ENCODE measurements around the gene ZNF19.

Gene ZNF19

DNA sequence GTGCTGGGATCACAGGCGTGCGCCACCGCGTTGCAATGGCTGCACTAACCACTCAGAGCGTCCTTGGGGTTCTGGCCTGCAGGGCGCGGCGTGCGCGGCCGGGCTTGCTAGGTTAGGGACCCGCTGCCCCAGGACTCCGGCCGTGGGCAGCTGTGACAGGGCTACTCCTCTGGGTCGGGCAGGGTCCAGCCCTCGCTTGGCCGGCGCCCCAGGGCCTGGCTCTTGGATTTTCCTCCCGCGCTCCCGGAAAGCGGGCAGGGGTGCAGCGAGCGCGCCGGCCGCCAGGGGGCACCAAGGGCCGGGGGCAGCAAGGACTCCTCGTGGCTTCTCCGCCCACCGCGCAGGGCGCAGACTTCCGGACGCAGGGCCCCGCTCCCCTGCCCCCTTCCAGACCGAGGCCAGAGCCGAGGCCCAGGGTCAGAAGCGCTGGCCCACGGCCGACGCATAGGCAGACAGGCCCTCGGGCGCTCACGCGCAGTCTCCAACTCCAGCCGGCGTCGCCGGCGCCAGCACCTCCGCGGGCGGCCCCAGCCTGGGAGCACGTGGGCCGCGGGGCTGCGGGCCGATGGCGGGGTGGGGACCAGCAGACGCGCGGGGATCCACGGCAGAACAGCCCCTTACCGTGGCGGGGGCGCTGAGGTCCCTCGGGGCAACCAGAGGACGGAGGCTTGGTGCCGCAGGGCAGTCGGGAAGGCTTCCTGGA lies 47.6 kb downstream of the ZNF19 start:
- peak in 1 of 5 donors; percentile 14 for DNase-seq

DNA sequence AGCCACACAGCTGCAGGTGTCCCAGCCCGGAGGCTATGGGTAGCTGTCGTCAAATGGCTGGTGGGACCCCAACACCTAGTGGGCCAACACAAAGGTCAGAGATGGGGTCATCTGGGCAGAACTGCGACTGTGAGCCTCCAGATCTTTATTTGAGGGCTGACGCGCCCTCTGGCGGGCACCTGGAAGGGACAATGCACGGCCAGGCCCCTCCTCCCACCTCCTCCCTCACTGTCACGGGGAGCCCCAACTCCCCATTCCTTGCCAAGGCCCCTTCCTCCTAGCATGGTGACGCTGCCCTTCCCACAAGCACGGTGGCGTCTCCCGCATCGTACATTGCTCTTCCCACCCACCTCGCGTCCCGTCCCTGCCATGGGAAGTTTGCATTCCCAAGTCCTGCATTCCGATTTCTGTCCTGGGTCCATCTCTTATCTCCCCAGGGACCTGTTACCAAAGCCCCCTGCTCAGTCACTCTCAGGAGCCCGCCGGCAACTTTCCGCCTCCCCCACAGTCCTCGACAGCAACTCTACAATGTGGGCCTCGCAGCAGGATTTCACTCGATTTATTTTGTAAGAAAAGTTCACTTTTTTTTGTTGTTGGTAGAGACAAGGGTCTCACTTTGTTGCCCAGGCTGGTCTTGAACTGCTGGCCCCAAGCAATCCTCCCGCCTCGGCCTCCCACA lies 48.3 kb downstream of the ZNF19 start:
- DNase-seq, result no peak

DNA sequence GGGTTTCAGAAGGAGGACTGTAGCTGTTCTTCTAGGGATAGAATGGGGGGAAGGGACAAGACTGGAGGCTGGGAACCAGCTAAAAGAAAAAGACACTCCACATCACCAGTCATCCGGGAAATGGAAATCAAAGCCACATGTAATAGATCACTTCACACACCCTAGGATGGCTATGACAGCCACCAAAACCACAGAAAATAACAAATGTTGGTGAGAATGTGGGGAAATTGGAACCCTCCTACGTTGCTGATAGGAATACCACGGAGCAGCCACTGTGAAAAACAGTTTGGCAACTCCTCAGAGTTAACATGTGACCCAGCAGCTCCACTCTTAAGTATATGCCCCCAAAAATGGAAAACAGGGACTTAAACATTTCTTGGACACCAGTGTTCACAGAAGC lies 49.6 kb downstream of the ZNF19 start:
- no peak for DNase-seq

DNA sequence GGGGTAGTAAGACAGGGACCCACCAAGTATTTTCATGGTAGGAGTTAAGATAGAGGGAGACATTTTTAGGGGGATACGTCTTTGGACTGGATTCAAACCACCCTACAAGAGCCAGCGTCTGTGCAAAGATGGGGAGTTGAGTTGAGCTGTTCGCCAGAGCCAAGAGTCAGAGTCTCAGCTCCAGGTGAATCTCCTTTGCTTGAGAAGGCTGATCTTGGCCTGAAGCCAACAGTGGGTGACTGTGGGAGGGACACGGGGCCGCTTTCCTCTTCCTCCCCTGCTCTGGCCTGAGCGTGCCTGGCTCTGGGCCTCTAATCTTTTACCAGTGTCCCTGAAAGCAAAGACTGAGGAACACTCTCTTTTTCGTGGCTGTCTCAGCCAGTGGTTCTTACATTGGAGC lies 52.7 kb downstream of the ZNF19 start:
- no peak for DNase-seq

DNA sequence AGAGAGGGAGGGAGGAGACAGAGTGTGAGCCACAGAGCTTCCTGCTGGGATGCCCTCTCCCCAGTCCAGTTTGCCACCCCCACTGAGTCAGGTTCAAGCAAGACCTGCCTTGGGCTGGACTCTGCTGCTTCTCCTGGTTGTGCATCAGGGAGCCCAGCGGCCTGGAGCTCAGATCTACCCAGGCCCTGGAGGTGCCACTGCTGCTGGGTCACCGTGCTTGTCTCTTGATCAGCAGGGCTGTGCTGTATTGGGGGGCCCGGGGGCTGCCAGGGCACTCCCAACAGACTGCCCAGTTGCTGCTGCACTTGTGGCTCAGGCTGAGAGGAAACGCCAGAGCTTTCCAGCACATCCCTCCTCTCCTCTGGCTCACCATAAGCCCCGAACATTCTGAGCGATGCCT lies 56.2 kb downstream of the ZNF19 start:
- DNase-seq, result no peak

DNA sequence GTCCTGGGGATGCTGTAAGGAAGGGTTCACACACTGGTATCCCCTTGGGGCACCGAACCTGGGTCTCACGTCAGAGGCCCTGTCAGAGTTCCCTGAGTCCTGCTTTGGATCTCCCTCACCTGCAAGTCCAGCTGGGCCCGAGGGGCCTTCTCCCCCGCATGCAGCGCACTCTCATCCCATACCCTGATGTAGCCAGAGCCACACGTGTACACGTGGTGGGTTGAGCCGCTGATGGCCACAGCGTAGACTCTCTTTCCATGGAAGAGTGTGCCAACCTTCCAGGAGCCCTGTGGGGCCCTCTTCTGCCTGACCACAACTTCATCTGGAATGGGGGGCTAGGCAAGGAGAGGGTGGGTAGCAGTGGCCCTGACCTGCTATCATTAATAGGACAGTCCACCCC lies 57.1 kb downstream of the ZNF19 start:
- no peak for DNase-seq

DNA sequence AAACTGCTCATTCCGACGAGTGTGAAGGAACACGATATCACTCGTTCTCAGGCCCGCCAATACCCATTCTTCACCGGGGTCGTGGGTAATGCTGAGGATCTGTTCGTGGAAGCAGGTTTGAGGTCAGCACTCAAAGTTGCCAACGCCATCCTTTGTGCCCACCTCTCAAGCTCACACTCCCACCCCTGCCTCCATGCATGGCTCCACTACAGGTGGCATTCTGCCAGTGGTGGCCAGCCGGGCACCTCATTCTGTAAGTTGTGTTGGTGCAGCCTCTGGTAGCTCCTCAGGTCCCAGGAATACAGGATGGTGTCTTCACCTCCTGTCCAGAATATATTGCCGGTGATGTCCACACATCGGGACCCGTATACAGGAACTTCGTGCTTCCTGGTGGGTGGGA lies 57.9 kb downstream of the ZNF19 start:
- no peak for DNase-seq

DNA sequence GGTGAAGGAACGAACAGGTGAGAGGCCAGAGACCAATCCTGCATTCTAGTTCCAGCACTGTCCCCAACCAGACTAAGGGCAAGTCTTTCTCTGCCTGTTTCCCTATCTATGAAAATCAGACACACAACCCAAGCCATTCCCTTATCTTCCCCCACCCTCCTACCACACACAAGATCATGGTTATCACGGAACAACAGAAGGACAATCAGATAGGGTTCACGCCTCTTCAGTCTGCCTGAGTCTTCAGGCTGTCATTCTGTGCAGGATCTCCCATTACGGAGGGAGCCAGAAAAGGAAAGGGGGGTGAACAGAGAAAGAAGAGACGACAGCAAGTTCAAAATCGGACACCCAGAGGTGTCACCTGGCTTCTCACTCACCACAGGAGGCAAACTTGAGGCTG lies 58.4 kb downstream of the ZNF19 start:
- no peak for DNase-seq

DNA sequence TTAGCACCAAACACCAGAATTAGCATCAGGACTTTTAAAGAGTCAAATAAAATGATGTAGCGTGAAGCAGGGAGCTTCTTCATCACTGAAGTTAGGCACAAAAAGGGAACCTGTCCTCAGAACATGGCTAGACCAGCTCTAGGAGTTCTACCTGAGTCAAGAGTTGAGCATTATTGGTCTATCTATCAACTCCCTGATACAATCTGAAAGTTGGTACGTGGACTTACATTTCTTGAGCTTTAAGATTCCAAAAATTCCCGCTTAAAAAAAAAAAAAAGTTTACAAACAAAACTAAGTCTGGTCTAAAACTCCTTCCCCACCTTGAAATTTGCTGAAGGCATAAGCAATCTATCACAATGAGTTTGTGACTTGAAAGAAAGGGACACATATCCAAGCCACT lies 59.5 kb downstream of the ZNF19 start:
- DNase-seq, result no peak

DNA sequence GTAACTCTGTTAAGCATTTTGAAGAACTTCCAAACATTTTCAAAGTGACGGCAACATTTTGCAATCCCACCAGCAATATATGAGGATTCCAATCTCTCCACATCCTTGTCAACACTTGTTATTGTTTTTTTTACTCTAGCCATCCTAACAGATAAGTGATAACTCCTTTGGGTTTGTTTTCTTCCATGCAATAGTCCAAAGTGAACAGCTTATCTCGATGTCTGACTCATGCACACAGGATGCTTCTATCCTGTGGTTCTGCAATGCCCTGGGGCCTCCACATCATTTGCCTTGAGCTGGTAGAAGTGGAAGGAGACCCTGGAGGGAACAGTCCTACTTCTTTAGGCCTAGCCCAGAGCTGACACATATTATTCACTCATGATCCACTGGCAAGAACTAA lies 60.2 kb downstream of the ZNF19 start:
- DNase-seq, result no peak

DNA sequence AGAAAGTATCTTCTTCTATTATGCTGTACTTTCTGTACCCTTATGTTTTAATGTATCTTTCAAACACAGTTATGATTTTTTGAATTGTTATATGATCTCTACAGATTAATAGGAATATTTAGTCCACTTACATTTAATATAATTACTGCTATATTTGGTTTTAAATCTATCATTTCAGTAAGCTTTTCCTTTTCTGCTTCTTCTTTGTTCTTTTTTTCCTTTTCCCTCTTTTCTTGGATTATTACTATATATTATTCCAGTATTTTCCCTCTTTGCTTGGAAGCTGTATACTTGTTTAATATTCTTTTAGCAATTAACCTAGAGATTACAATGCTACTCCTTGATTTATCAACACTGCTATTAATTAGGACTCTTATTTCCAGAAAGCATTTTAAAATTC lies 60.7 kb downstream of the ZNF19 start:
- DNase-seq, result no peak

DNA sequence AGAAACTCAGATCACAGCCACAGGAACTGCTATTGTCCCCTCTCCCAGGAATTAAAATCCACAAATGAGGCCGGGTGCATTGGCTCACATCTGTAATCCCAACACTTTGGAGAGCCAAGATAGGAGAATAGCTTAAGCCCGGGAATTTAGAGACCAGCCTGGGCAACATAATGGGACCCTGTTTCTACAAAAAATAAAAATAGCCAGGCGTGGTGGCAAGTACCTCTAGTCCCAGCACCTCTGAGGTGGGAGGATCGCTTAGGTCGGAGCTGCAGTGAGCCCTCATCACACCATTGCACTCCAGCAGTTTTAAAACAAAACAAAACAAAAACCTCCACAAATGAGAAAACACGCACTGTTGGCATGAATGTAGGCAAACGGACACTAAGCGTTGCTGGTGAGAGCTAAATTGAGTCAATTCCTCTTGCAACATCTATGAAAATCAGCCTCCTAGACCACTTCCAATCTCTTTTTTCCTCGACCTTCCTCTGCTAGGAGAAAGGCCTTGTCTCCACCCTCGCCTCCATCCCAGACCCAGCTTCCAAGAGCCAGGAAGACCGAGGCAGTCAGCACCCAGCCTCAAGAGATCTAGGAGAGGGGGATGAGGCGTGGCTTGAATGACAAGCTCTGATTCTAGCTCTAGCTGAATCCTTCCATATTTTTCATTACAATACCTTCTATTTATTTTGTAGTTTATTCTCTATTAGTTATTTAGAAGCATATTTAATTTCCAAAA lies 62.1 kb downstream of the ZNF19 start:
- DNase-seq, result no peak

DNA sequence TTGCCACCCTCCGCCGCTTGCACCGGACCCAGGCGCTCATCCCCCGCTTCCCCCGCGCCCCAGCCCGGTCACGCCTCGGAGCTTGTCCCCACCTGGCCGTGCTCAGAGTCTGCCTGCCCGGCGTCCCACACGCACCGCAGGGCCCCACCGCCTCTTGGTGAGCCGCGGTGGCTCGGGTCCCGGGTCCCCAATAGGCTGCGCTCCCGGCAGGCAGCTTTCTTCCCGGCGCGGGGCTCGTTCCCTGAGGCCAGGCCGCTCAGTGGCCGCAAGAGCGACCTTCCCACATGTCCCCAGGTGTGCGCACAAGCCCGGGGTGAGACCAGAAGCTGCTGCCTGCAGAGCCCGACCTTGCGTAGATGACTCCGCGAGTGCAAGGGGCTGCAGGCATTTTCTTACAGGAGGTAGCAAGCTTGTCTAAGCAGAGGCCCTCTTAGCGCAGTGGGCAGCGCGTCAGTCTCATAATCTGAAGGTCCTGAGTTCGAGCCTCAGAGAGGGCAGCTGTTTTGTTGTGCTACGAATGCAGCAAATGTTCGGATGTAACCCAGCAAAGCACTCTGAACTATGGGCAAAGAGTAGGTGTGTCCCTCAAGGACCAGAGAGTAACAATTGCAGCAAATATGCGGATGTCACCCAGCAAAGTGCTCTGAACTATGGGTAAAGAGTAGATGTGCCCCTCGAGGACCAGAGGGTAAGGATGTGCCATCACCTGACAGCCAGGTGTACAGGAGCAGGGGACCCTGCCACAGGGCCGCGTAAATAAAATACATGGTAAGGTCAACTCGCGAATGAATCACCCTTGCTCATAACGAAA lies 62.9 kb downstream of the ZNF19 start:
- peak in 1 of 5 donors; percentile 28 for DNase-seq

DNA sequence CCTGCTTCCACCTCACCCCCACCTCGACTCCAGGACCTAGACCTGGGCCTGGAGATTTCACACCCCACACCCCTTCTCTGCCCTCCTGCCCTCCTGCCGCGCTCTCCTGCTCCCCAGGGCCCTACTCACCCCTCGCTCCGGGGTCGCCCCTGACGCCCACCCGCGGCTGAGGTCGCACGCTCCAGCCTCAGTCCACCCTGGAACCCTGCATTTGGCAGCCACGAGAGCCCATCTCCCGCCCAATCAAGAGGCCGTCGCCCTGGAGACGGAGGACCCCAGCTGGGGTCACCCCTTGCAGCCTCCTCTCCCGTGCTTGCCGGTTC lies 63.4 kb downstream of the ZNF19 start:
- no peak for DNase-seq

DNA sequence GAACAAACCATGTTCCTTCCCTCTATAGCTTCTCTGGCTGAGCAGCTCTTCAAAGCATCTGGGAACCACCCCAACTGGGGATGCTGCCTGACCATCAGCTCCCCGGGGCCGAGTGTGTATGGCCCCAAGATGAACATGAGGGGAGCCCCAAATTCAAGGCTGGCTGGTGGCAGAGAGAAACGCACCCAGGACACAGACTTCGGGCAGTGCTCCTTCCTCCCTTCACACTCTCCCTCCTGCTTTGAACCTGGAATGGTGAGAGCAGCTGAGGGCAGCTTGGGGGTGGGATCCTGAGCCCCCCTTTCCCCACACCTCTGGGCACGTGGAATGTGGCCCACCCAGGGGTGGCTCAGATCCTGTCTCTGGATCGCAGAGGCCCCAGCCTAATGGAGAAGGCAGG lies 64.5 kb downstream of the ZNF19 start:
- no peak for DNase-seq

DNA sequence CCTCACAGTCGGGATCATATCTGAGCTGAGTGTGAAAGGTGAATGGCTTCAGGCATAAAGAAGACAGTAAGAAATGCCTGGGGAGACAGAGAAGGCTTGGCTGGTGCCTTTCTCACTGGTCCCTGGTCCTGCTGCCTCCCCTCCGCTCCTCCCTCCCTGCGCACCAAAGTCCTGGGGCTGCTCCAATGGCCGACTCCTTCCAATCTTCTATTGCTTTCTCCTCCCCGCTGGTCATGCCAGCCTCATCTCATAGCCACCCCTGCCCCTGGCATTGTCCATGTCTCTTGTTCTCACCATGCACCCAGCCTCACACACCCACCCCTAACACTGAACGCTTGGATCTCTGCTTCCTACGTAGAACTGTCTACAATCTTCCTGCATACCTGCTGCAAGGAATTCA lies 65.3 kb downstream of the ZNF19 start:
- DNase-seq, result no peak
